Bronchial epithelial cell (primary cell): ENCODE measurements around the gene HS3ST3A1. TPM values are rescaled to one million over a fixed set of nuclear protein-coding genes. Genes with fewer than 3 reads are reported as not detected.

ENCODE experiments used
- DNase-seq: peaks from one replicate; pipeline ENCODE4 v3.0.0-alpha.2; 2010; ENCODE audit warnings: low read depth
- FAIRE-seq: peaks from 2 replicates; lab custom pipeline; 2011; peaks lifted over from hg19 to GRCh38; lab: Jason Lieb, UNC
- H3K27me3 ChIP-seq: 2 replicates; pipeline ENCODE4 v1.5.1; 2011; ENCODE audit warnings: low read length; ENCODE audit not compliant: control insufficient read depth, insufficient read depth
- H3K36me3 ChIP-seq: 2 replicates; pipeline ENCODE4 v1.5.1; 2011; ENCODE audit warnings: low read length; ENCODE audit not compliant: control insufficient read depth, insufficient read depth
- H3K4me3 ChIP-seq: 2 replicates; pipeline ENCODE4 v1.5.1; 2011; ENCODE audit warnings: mild to moderate bottlenecking, low read depth, low read length, control low read depth
- total RNA-seq: library from RNA; depleted of rRNA; stranded (reverse); fragments of >200 nt; gene quantifications from 2 replicates; pipeline ENCODE4 v1.2.1, GENCODE V29; 2014
- TF ChIP-seq, protein P1 (sequence below): IDR thresholded peaks from 2 replicates; pipeline ENCODE4 v1.5.1; 2011; ENCODE audit warnings: mild to moderate bottlenecking, moderate library complexity, low read length, control low read depth, inconsistent platforms; ENCODE audit not compliant: insufficient read depth, severe bottlenecking

The HS3ST3A1 gene
- total RNA-seq, 1 donor from 2014 or later, result 0.53 TPM

GRCh38 chr17:13520899-13521572, 80.7 kb downstream of the HS3ST3A1 start:
- Histone ChIP-seq H3K36me3 (no peaks in the 10 kb centered on the region), H3K27me3 (no peaks in the 10 kb centered on the region), H3K4me3 (no peak overlapping the region)
- TF ChIP-seq, protein P1, sequence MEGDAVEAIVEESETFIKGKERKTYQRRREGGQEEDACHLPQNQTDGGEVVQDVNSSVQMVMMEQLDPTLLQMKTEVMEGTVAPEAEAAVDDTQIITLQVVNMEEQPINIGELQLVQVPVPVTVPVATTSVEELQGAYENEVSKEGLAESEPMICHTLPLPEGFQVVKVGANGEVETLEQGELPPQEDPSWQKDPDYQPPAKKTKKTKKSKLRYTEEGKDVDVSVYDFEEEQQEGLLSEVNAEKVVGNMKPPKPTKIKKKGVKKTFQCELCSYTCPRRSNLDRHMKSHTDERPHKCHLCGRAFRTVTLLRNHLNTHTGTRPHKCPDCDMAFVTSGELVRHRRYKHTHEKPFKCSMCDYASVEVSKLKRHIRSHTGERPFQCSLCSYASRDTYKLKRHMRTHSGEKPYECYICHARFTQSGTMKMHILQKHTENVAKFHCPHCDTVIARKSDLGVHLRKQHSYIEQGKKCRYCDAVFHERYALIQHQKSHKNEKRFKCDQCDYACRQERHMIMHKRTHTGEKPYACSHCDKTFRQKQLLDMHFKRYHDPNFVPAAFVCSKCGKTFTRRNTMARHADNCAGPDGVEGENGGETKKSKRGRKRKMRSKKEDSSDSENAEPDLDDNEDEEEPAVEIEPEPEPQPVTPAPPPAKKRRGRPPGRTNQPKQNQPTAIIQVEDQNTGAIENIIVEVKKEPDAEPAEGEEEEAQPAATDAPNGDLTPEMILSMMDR, result no peak
- DNase-seq (no peak), FAIRE-seq (no peak)

DNA sequence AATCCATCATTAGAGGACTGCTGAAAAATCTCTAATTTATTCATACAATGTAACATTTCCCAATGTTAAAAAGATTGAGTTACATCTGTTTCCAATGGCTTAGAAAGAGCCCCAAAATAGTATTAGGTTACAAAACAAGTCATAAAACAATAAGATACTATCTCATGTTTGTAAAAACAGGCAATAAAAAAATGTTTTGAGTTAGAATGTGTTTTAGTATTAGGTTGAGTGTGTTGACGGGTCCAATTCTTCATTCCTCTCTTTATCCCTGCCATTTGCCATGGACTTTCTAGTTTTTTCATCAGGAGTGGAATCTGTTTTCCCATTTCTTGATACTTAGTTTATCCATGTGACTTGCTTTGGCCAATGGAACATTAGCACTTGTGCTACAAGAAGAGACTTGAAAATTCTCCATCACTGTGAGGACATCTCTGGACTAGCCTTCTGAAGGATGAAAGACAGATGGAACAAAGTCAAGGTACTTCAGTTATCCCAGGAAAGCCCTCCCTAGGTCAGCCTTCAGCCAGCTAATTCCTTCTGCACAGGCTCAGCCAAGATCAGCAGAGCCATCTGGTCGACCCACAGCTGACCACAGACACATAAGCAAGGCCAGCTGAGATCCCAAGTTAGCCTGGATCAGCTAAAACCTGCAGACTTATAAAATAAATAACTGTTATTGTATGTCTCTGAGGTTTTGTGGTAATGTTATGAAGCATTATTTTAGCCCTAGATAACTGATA, 83.3 kb downstream of the HS3ST3A1 start:
- H3K27me3 ChIP-seq, result no peaks in the 10 kb centered on the region
- FAIRE-seq (no peak), DNase-seq (no peak)
- H3K4me3 ChIP-seq, result no peak overlapping the region
- no peaks in the 10 kb centered on the region for H3K36me3 ChIP-seq
- TF ChIP-seq, protein P1, result no peak

- H3K4me3 ChIP-seq, result no peak overlapping the region
- no peaks in the 10 kb centered on the region for H3K27me3 ChIP-seq
- DNase-seq (no peak), FAIRE-seq (no peak)
- TF ChIP-seq, protein P1, result no peak
- H3K36me3 ChIP-seq, result no peaks in the 10 kb centered on the region
Observed at GRCh38 chr17:13513039-13513405, 88.7 kb downstream of the HS3ST3A1 start.

DNA sequence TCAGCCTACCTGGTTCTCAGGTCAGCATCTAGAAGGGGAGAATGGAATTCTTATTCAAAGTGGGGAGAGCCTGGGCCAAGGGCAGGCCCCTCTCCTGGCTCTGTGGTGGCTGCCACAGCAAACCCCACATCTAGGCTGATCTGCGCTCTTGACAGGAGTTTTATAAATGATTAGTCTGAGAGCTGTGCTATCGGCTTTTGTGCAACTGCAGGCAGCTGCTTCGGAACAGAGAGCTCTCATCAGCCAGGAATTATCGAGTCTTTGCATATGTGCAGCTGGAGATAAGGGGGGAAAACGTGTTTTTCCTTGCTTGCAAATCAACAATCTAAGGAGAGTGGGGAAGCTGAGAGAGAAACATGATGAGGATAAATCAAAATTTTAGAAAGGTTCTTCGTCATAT, 91.7 kb downstream of the HS3ST3A1 start:
- TF ChIP-seq, protein P1, result no peak
- H3K4me3 ChIP-seq, result no peak overlapping the region
- H3K27me3 ChIP-seq, result no peaks in the 10 kb centered on the region
- H3K36me3 ChIP-seq, result no peaks in the 10 kb centered on the region
- FAIRE-seq, result no peak
- no peak for DNase-seq

DNA sequence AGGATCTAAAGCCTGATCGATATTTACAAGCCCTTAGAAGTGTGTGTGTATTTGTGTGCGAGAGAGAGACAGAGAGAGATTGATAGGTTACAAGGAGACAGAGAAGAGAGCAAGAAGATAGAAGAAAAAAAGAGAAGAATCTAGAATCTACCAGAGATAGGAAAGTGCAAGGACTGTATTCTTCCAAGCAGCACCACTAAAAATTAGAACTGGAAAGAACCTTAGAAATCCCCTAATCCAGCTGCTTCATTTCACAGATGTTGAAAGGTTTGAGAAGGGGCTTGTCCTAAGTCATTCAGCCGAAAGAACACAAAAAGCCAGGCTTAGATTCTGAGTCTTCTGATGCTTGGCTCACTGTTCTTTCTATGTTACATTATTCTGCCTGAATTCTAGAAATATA, 92.2 kb downstream of the HS3ST3A1 start:
- FAIRE-seq (no peak), DNase-seq (no peak)
- Histone ChIP-seq H3K27me3 (no peaks in the 10 kb centered on the region), H3K36me3 (no peaks in the 10 kb centered on the region), H3K4me3 (no peak overlapping the region)
- TF ChIP-seq, protein P1, result no peak
